Caco-2 (cell line): ENCODE measurements around the gene HTR3C. TPM values are rescaled to one million over a fixed set of nuclear protein-coding genes. Genes with fewer than 3 reads are reported as not detected.

Experiments
- Bru-seq: library from RNA; stranded (reverse); fragments of 400-500 nt; gene quantifications from one replicate; lab custom pipeline; 2021; lab: Mats Ljungman, UMichigan
- BruChase-seq, 2 experiments: library from RNA; stranded (reverse); fragments of 400-500 nt; gene quantifications; one replicate each; lab custom pipeline; 2021; lab: Mats Ljungman, UMichigan
- BruUV-seq: library from RNA; stranded (reverse); fragments of 400-500 nt; replicated peaks from 2 replicates; lab custom pipeline; 2021; lab: Mats Ljungman, UMichigan
- CTCF ChIA-PET: fragments of 300-600 bp; sonication (Branson Sonifier 250); formaldehyde crosslinking; loops from one replicate; lab custom pipeline; 2022; ENCODE audit warnings: antibody characterized with exemption; lab: Charles Lee
- POLR2A ChIA-PET: fragments of 300-600 bp; sonication (Branson Sonifier 250); formaldehyde crosslinking; loops from one replicate; lab custom pipeline; 2022; ENCODE audit warnings: antibody characterized with exemption; lab: Charles Lee
- DNase-seq, 2 experiments: peaks; one replicate each; pipeline versions ENCODE4 v3.0.0 to v3.0.0-alpha.2; 2020 to 2022
- H3K27me3 ChIP-seq: replicated peaks from 2 replicates; pipeline ENCODE4 v1.6.0; 2011; ENCODE audit warnings: low read length; ENCODE audit not compliant: control insufficient read depth, insufficient read depth
- H3K36me3 ChIP-seq: 2 replicates; pipeline ENCODE4 v1.5.1; 2011; ENCODE audit warnings: low read length; ENCODE audit not compliant: control insufficient read depth, insufficient read depth
- H3K4me1 ChIP-seq: fragments of 250-450 bp; sonication (Bioruptor Pico); 2 replicates; pipeline ENCODE4 v1.5.1; 2020; ENCODE audit warnings: mild to moderate bottlenecking
- H3K4me3 ChIP-seq: 2 replicates; pipeline ENCODE4 v1.5.1; 2011; ENCODE audit warnings: low read depth, mild to moderate bottlenecking, control low read depth, low read length
- H3K9me3 ChIP-seq: fragments of 250-450 bp; sonication (Bioruptor Pico); 2 replicates; pipeline ENCODE4 v1.5.1; 2020; ENCODE audit warnings: mild to moderate bottlenecking, moderate library complexity
- H3K27ac Mint-ChIP-seq: one replicate; pipeline ENCODE4 v1.8.0; 2022; ENCODE audit warnings: mixed read lengths; ENCODE audit not compliant: unreplicated experiment
- H3K27me3 Mint-ChIP-seq: one replicate; pipeline ENCODE4 v1.8.0; 2022; ENCODE audit warnings: mixed read lengths; ENCODE audit not compliant: insufficient read depth, unreplicated experiment
- H3K36me3 Mint-ChIP-seq: one replicate; pipeline ENCODE4 v1.8.0; 2022; ENCODE audit warnings: mild to moderate bottlenecking, mixed read lengths; ENCODE audit not compliant: insufficient read depth, unreplicated experiment
- H3K4me1 Mint-ChIP-seq: one replicate; pipeline ENCODE4 v1.8.0; 2022; ENCODE audit warnings: low read depth, mixed read lengths; ENCODE audit not compliant: unreplicated experiment
- H3K4me3 Mint-ChIP-seq: one replicate; pipeline ENCODE4 v1.8.0; 2022; ENCODE audit warnings: mild to moderate bottlenecking, moderate library complexity, mixed read lengths; ENCODE audit not compliant: unreplicated experiment
- H3K9me3 Mint-ChIP-seq: one replicate; pipeline ENCODE4 v1.8.0; 2022; ENCODE audit warnings: mixed read lengths; ENCODE audit not compliant: unreplicated experiment
- intact Hi-C: fragments of 100-400 bp; cut with micrococcal nuclease; formaldehyde crosslinking; loops from one replicate; pipeline ENCODE4 v1.10.0; 2022; ENCODE audit not compliant: unreplicated experiment
- long read RNA-seq: library from polyadenylated mRNA; stranded (forward); transcript quantifications from one replicate; pipeline ENCODE4 v2.0.0, GENCODE V29; 2022
- total RNA-seq: library from RNA; stranded (reverse); gene quantifications from 2 replicates; pipeline ENCODE4 v1.2.3, GENCODE V29; 2022
- TF ChIP-seq, protein P1 (sequence below), 2 experiments: fragments of 200-600 bp in 1 of 2; IDR thresholded peaks; 1 replicate in 1 of 2; 2 replicates in 1 of 2; pipeline versions ENCODE4 v1.5.1 to v1.8.0; 2011 to 2022; ENCODE audit warnings: antibody characterized with exemption in 1 of 2, control low read depth in 1 of 2, inconsistent platforms in 1 of 2, low read depth in 1 of 2, low read length in 1 of 2, mild to moderate bottlenecking in 1 of 2, moderate library complexity in 1 of 2; ENCODE audit not compliant: insufficient read depth in 1 of 2, severe bottlenecking in 1 of 2, unreplicated experiment in 1 of 2

HTR3C gene, protein sequence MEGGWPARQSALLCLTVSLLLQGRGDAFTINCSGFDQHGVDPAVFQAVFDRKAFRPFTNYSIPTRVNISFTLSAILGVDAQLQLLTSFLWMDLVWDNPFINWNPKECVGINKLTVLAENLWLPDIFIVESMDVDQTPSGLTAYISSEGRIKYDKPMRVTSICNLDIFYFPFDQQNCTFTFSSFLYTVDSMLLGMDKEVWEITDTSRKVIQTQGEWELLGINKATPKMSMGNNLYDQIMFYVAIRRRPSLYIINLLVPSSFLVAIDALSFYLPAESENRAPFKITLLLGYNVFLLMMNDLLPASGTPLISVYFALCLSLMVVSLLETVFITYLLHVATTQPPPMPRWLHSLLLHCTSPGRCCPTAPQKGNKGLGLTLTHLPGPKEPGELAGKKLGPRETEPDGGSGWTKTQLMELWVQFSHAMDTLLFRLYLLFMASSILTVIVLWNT
- total RNA-seq = not detected in 2 replicates
- Bru-seq, nascent RNA = not detected
- not detected for BruChase-seq, experiment 1, labeled RNA remaining after a 2-hour chase
- BruChase-seq, experiment 2, labeled RNA remaining after a 6-hour chase = not detected
- long read RNA-seq = 0 reads

DNA sequence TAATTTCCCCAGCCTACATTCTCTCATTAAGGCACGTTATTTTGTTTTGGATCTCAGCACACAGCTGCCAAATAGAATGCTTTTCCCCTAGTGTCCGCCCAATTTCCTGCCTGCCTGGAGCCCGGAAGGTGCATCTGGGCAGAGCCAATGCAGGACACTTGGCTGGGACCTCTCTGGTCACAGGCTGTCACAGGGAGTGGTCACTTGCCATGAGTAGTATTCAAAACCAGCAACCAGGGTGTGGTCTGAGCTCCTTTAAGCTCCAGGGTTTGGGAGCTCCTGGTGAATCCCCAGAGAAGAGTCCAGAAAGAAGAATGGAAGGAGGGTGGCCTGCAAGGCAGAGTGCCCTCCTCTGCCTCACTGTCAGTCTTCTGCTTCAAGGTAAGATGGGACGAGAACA, at the start of gene HTR3C:
TSS of gene HTR3C (plus strand) at position 281 of the 400 bp plus-strand sequence. CDS start at position 315, 34 bp downstream.
- H3K9me3 Mint-ChIP-seq = no peaks in the 10 kb centered on the region
- no peak for DNase-seq
- POLR2A ChIA-PET = no interaction called here
- H3K27me3 Mint-ChIP-seq = peaks cover 2% of the 10 kb centered on the region
- Histone ChIP-seq H3K9me3 (no peaks in the 10 kb centered on the region), H3K4me1 (no peaks in the 10 kb centered on the region), H3K36me3 (no peaks in the 10 kb centered on the region), H3K27me3 (no peaks in the 10 kb centered on the region), H3K4me3 (no peak within 1 kb of the TSS)
- H3K4me3 Mint-ChIP-seq = no peak within 1 kb of the TSS
- H3K4me1 Mint-ChIP-seq = no peaks in the 10 kb centered on the region
- no peak within 1 kb of the TSS for H3K27ac Mint-ChIP-seq
- no peaks in the 10 kb centered on the region for H3K36me3 Mint-ChIP-seq
- TF ChIP-seq, protein P1, sequence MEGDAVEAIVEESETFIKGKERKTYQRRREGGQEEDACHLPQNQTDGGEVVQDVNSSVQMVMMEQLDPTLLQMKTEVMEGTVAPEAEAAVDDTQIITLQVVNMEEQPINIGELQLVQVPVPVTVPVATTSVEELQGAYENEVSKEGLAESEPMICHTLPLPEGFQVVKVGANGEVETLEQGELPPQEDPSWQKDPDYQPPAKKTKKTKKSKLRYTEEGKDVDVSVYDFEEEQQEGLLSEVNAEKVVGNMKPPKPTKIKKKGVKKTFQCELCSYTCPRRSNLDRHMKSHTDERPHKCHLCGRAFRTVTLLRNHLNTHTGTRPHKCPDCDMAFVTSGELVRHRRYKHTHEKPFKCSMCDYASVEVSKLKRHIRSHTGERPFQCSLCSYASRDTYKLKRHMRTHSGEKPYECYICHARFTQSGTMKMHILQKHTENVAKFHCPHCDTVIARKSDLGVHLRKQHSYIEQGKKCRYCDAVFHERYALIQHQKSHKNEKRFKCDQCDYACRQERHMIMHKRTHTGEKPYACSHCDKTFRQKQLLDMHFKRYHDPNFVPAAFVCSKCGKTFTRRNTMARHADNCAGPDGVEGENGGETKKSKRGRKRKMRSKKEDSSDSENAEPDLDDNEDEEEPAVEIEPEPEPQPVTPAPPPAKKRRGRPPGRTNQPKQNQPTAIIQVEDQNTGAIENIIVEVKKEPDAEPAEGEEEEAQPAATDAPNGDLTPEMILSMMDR (IDR thresholded peaks at IDR 0.05; ENCODE audit: insufficient read depth in 1 of 2, low read depth in 1 of 2, low read length in 1 of 2, severe bottlenecking in 1 of 2, unreplicated experiment in 1 of 2) = no peak
- intact Hi-C loops = no loop called here
- no TSS peak for BruUV-seq
- CTCF ChIA-PET = no interaction called here

DNA sequence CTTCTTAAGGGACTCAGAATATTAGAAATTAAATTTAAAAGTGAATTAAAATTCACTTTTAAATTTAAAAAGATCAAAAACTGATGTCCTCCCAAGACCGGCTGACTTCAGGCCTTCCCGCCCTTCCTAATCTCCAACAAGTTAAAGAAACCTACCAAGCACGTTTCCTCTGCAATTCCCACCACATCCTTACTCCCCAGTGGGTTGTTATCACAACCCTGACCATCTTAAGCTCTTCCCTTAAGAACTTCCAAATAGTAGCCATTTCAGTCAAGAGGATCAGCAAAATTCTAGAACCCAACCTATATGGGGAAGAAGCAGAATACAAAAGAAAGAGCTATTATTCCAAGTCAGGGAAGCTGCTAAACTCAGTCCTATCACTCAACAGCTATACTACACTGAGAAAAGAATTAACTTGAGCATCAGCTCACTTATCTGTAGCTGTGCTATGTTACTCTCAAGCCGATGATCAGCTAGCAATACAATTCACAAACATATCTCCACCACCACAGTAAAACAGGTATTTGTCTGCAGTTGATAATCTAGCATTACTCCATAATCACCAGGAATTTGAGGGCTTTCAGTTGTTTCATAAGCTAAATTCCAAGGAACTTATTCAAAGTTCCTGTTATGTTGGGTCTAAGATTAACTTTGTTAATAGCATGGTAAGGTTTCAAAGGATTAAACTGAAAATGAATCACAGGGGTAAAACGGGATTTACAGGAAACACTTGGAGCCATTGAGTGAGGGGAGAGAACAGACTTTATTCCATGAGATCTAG, 49.5 kb upstream of the HTR3C start:
- BruUV-seq = no TSS peak
- peaks cover 25% of the 10 kb centered on the region for H3K4me1 Mint-ChIP-seq
- TF ChIP-seq, protein P1 (IDR thresholded peaks at IDR 0.05; ENCODE audit: insufficient read depth in 1 of 2, low read depth in 1 of 2, low read length in 1 of 2, severe bottlenecking in 1 of 2, unreplicated experiment in 1 of 2) = no peak
- Histone ChIP-seq H3K4me3 (no peak overlapping the region), H3K4me1 (peaks cover 9% of the 10 kb centered on the region; the same call in 1 of the 2 replicates), H3K36me3 (no peaks in the 10 kb centered on the region), H3K27me3 (no peaks in the 10 kb centered on the region), H3K9me3 (no peaks in the 10 kb centered on the region)
- peaks cover 9% of the 10 kb centered on the region for H3K36me3 Mint-ChIP-seq
- ChIA-PET CTCF (no interaction called here), POLR2A (interaction anchor here (1.1 kb wide), 1 partner anchor 13 kb away, joined by 3 read pairs; no protein-coding TSS in a partner anchor)
- peak overlapping the region; percentile 56 for H3K27ac Mint-ChIP-seq
- intact Hi-C loops = loop anchor here (1.0 kb wide), 1 partner anchor 12 kb away; no protein-coding TSS in a partner anchor
- no peaks in the 10 kb centered on the region for H3K9me3 Mint-ChIP-seq
- no peaks in the 10 kb centered on the region for H3K27me3 Mint-ChIP-seq
- H3K4me3 Mint-ChIP-seq = no peak overlapping the region
- no peak for DNase-seq

DNA sequence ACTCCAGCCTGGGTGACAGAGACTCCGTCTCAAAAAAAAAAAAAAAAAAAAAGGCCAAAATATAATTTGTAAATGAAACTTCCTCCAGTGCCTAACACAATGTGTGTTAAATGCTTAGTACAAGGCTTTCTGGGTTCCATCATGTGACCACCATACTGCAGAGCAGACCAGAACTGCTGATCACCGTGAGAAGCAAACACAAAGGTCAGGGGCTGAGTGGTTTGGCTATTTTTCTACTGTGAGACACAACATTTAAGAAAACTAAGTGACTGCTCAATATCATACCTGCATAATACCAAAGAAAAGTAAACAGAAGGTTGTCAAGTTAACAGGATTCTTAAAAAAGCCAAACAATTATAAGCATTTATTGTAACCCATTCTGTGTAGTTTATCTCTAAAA, 48.4 kb upstream of the HTR3C start:
- CTCF ChIA-PET = no interaction called here
- H3K4me3 Mint-ChIP-seq = no peak overlapping the region
- no peaks in the 10 kb centered on the region for H3K27me3 Mint-ChIP-seq

More for the DNA sequence above, 48.4 kb upstream of the HTR3C start:
- Histone ChIP-seq H3K36me3 (no peaks in the 10 kb centered on the region), H3K27me3 (no peaks in the 10 kb centered on the region), H3K4me3 (no peak overlapping the region), H3K9me3 (no peaks in the 10 kb centered on the region), H3K4me1 (peaks cover 9% of the 10 kb centered on the region; the same call in 1 of the 2 replicates)
- intact Hi-C loops = no loop called here
- BruUV-seq = no TSS peak
- TF ChIP-seq, protein P1 (IDR thresholded peaks at IDR 0.05; ENCODE audit: insufficient read depth in 1 of 2, low read depth in 1 of 2, low read length in 1 of 2, severe bottlenecking in 1 of 2, unreplicated experiment in 1 of 2) = no peak
- Mint-ChIP-seq H3K4me1 (peaks cover 25% of the 10 kb centered on the region), H3K27ac (no peak overlapping the region), H3K9me3 (no peaks in the 10 kb centered on the region), H3K36me3 (peaks cover 9% of the 10 kb centered on the region)
- POLR2A ChIA-PET = no interaction called here
- DNase-seq = no peak
